SK-N-MC (cell line): ENCODE results near the gene MAGI2.

ENCODE experiments used
- EZH2 ChIP-seq: fragments of 200-600 bp; sonication (generic); IDR thresholded peaks from one replicate; pipeline ENCODE4 v1.6.1; 2017; ENCODE audit warnings: antibody characterized with exemption
- POLR2AphosphoS5 ChIP-seq: IDR thresholded peaks from 2 replicates; pipeline ENCODE4 v1.6.1; 2012; ENCODE audit warnings: mild to moderate bottlenecking, low read depth, low read length, borderline replicate concordance

DNA sequence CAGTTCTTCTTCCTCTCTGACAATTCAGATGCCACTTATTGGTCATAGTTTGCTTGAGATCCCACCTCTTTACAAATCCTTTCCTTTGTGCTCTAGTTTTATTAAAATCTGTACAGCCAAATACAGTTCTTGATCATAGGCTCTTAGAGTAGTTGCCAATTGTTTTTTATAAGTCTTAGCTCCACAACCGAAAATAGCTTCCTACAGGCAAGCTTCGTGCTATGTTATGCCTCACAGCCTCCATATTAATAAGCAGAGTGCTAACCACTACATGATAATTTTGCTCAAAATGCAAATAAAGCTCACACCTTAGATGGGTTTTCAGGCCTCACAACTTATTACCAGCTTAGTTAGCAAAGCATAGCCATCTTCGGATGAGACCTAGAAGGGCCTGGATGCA, 688.9 kb downstream of the MAGI2 start:
- TF ChIP-seq POLR2AphosphoS5 (no peak), EZH2 (no peak)
